AG04450 (cell line): Measurements from ENCODE around the gene TUBGCP2. TPM values are rescaled to one million over a fixed set of nuclear protein-coding genes. Genes with fewer than 3 reads are reported as not detected.
"Not testable (repeated sequence)": the region's sequence is repeated elsewhere in the genome, so short reads cannot be mapped to it uniquely, and the experiment has no call there.

Experiments used
- CTCF ChIA-PET: fragments of 300-600, 350-600 bp; formaldehyde crosslinking; extraction: SDS; loops from one replicate; lab custom pipeline; 2022; ENCODE audit warnings: antibody characterized with exemption, inconsistent platforms; lab: Charles Lee
- POLR2A ChIA-PET: fragments of 350-600 bp; formaldehyde crosslinking; extraction: SDS; loops from one replicate; lab custom pipeline; 2021; ENCODE audit warnings: antibody characterized with exemption, inconsistent platforms; lab: Yijun Ruan, JAX
- DNase-seq: peaks from one replicate; pipeline ENCODE4 v3.0.0-alpha.2; 2011; ENCODE audit warnings: low read depth, low spot score
- H3K27ac ChIP-seq: one replicate; pipeline ENCODE4 v1.5.1; 2012; ENCODE audit warnings: low read depth, low read length, control low read depth
- H3K27me3 ChIP-seq: one replicate; pipeline ENCODE4 v1.6.0; 2012; ENCODE audit warnings: low read length; ENCODE audit not compliant: control insufficient read depth, insufficient read depth
- H3K4me3 ChIP-seq: 2 replicates; pipeline ENCODE4 v1.5.1; 2011; ENCODE audit warnings: mild to moderate bottlenecking, low read depth, low read length, control low read depth
- H3K9me3 ChIP-seq: 2 replicates; pipeline ENCODE4 v1.5.1; 2012; ENCODE audit warnings: low read length; ENCODE audit not compliant: control insufficient read depth, insufficient read depth
- polyA plus RNA-seq: library from polyadenylated mRNA; depleted of rRNA; stranded (reverse); fragments of >200 nt; gene quantifications from 2 replicates; pipeline ENCODE4 v1.2.3, GENCODE V29; 2011
- TF ChIP-seq, protein P1 (sequence below): IDR thresholded peaks from 2 replicates; pipeline ENCODE4 v1.5.1; 2011; ENCODE audit warnings: low read depth, low read length, control low read depth, inconsistent platforms

Gene TUBGCP2
- polyA plus RNA-seq, 1 experiment = 40.0 TPM

DNA sequence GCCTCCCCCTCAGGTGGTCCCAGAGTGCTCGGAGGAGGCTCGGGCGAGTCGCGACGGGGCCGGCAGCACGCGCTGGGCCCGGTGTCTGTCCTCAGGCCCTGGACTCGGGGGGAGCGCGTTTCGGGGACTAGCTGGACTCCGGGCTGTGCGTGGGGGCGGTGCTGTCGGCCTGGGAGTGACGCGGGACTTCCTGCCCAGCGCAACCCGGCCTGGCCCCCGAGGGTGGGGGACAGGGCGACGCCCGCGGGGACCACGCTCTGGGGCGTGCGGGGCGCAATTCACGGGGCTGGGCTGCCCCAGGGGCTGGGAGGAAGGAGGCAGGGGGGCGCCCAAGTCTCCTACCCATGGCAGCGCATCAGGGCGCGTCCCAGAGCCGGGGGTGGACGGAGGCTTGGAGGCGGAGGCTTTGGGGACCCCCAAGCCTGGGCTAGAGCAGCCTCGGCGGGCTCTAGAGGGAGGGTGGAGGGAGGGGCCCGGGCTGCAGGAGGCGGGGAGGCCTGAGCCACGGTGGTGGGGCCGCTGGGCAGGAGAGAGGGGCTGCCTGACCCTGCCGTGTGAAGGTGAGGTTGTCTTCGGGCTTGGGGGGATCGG, 73.3 kb downstream of the TUBGCP2 start:
- Histone ChIP-seq H3K4me3 (no peak overlapping the region), H3K9me3 (peaks cover 3% of the 10 kb centered on the region; the same call in 1 of the 2 replicates), H3K27me3 (peaks cover 73% of the 10 kb centered on the region), H3K27ac (no peak overlapping the region)
- CTCF ChIA-PET = no interaction called here
- POLR2A ChIA-PET = no interaction called here
- DNase-seq = no peak
- TF ChIP-seq, protein P1, sequence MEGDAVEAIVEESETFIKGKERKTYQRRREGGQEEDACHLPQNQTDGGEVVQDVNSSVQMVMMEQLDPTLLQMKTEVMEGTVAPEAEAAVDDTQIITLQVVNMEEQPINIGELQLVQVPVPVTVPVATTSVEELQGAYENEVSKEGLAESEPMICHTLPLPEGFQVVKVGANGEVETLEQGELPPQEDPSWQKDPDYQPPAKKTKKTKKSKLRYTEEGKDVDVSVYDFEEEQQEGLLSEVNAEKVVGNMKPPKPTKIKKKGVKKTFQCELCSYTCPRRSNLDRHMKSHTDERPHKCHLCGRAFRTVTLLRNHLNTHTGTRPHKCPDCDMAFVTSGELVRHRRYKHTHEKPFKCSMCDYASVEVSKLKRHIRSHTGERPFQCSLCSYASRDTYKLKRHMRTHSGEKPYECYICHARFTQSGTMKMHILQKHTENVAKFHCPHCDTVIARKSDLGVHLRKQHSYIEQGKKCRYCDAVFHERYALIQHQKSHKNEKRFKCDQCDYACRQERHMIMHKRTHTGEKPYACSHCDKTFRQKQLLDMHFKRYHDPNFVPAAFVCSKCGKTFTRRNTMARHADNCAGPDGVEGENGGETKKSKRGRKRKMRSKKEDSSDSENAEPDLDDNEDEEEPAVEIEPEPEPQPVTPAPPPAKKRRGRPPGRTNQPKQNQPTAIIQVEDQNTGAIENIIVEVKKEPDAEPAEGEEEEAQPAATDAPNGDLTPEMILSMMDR = no peak

DNA sequence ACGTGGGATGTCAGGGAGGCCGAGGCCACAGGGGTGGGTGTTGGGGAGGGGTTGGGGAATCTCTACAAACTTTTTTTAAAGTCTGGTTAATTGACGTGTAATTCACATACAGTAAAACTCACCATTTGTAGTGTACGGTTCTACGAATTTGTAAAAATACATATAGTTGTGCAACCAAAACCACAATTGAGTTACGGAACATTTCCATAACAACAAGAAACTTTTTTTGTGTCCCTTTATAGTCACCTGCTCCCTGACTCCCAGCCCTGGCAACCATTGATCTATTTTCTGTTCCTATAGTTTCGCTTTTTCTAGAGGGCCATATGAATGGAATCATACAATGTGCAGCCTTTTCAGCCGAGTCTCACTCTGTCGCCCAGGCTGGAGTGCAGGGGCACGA, 73.9 kb downstream of the TUBGCP2 start:
- CTCF ChIA-PET, H3K4me3 ChIP-seq, DNase-seq, POLR2A ChIA-PET, H3K27ac ChIP-seq, H3K9me3 ChIP-seq: not testable (repeated sequence)
- peaks cover 71% of the 10 kb centered on the region for H3K27me3 ChIP-seq

DNA sequence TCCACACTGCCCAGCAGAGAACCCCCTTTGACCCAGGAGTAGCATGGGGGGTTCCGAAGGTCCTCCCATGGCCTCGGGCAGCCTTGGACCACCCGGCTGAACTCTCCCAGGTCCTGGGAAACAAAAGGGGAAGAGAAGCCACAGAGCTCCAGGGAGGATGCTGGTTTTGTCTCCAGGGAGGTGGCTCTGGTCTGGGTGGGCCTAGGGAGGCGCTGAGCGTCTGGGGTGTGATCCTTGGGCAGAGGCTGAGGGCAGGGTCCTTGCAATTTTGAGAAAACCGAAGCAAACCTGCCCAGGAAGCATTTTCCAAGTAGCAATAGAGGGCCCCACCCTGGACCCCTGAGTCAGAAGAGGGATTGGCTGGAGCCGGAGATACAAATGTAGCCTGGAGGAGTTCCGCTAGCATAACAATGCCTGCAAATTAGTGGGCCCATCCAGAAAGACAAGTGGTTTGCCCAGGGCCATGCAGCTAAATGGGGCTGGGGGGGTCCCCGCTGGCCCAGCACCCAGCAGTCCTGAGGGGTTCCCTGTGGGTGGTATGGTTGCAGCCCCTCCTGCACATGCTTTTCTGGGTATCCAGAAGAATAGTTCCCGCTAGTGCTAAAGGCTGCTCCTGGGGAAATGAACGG, 76.6 kb downstream of the TUBGCP2 start:
- TF ChIP-seq, protein P1 = no peak
- Histone ChIP-seq H3K27me3 (peaks cover 63% of the 10 kb centered on the region), H3K4me3 (no peak overlapping the region), H3K27ac (no peak overlapping the region), H3K9me3 (peaks cover 3% of the 10 kb centered on the region; the same call in 1 of the 2 replicates)
- POLR2A ChIA-PET = no interaction called here
- CTCF ChIA-PET = no interaction called here
- DNase-seq = no peak

DNA sequence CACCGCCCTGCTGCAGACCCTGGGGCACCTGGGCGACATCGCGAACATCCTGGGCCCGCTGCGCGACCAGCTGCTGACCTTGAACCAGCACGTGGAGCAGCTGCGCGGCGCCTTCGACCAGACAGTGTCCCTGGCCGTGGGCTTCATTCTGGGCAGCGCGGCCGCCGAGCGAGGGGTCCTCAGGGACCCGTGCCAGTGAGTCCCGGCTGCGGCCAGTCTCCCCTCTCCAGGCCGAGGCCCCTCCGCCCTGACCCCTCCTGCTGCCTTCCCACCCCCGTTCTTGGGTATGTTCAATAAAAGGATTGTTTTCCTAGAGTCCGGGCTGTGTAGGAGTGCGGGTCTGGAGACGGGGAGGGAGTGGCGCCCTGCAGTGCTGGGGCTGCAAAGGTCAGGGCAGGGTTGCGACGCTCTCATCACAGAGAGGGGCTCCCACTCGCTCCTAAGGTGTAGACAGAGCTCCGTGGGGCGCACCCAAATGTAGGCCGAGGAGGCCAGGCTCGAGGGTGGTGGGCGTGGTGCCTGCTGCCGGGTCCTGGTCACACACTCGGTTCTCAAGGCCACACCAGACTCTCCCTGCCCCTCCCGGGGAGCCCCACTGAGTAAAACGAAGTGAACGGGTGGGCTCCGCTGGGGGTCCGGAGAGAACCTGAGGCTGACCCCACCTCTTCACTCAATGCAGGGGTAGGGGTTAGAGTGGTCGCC, 77.3 kb downstream of the TUBGCP2 start:
- POLR2A ChIA-PET = no interaction called here
- Histone ChIP-seq H3K27me3 (peaks cover 57% of the 10 kb centered on the region), H3K27ac (no peak overlapping the region), H3K4me3 (no peak overlapping the region), H3K9me3 (peaks cover 3% of the 10 kb centered on the region; the same call in 1 of the 2 replicates)
- CTCF ChIA-PET = no interaction called here
- TF ChIP-seq, protein P1 = no peak
- no peak for DNase-seq

DNA sequence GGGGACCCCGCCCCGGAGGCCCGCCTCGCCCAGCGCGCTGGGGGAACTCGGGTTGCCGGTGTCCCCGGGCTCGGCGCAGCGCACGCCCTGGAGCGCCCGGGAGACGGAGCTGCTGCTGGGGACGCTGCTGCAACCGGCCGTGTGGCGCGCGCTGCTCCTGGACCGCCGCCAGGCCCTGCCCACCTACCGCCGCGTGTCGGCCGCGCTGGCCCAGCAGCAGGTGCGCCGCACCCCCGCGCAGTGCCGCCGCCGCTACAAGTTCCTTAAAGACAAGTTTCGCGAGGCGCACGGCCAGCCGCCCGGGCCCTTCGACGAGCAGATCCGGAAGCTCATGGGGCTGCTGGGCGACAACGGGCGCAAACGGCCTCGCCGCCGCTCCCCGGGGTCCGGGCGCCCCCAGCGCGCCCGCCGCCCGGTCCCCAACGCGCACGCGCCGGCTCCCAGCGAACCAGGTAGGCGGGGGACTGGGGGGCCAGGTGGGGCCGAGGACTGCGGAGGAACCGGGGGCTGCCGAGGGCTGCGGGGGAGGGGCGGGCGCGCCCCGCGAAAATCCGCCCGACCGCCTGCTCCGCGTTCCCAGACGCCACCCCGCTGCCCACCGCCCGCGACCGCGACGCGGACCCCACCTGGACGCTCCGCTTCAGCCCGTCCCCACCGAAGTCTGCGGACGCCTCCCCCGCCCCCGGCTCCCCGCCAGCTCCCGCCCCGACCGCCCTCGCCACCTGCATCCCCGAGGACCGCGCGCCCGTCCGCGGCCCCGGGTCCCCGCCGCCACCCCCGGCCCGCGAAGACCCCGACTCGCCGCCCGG, 78.1 kb downstream of the TUBGCP2 start:
- Histone ChIP-seq H3K27me3 (peaks cover 49% of the 10 kb centered on the region), H3K27ac (no peak overlapping the region), H3K4me3 (no peak overlapping the region), H3K9me3 (peaks cover 2% of the 10 kb centered on the region; the same call in 1 of the 2 replicates)
- ChIA-PET CTCF (no interaction called here), POLR2A (no interaction called here)
- TF ChIP-seq, protein P1 = no peak
- DNase-seq = no peak
